ENCODE measurements around the gene CUL4A. TPM values are rescaled to one million over a fixed set of nuclear protein-coding genes. Genes with fewer than 3 reads are reported as not detected.

The CUL4A gene
- total RNA-seq, 1 donor from 2014 or later = 122 TPM

DNA sequence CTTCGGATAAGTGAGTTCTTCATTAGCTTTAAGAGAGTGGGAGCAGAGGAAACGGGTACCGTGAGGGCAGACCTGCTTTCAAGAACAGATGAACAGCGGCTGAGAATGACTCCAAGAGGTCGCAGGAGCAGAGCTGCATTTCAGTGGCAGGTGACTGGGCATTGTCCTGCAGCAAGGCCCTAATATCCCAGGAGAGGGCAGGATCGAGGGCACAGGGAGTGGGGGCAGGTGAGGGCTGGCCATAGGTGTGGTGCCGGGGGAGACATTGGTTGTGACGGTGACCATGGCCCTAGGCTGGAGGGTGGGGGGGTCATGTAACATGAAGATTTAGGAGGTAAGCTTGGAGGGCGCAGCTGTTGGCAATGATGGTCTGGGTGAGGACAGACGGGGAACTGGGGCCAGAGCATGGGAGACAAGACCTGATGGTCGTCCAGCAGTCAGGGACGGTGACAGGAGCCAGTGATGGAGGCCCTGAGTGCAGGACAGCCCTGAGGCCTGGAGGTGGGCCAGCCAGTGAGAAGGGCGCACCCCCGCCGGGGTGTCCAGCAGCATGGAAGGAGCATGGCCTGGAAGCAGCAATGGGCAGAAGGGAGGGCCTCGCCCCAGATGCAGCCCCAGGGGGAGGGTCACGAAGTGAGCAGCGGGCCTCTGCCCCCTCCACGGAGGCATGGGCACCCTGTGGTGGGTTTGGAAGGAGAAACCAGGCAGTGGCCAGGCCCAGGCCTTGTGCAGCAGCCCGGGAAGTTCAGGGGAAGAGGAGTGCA lies 58.4 kb downstream of the CUL4A start:
- no peaks in the 10 kb centered on the region for H3K9me3 ChIP-seq (replicated peaks)
- peaks cover 32% of the 10 kb centered on the region for H3K36me3 ChIP-seq
- no peak for DNase-seq
- H3K4me3 ChIP-seq = no peak overlapping the region
- H3K27ac ChIP-seq (replicated peaks) = no peak overlapping the region
- TF ChIP-seq, protein P1, sequence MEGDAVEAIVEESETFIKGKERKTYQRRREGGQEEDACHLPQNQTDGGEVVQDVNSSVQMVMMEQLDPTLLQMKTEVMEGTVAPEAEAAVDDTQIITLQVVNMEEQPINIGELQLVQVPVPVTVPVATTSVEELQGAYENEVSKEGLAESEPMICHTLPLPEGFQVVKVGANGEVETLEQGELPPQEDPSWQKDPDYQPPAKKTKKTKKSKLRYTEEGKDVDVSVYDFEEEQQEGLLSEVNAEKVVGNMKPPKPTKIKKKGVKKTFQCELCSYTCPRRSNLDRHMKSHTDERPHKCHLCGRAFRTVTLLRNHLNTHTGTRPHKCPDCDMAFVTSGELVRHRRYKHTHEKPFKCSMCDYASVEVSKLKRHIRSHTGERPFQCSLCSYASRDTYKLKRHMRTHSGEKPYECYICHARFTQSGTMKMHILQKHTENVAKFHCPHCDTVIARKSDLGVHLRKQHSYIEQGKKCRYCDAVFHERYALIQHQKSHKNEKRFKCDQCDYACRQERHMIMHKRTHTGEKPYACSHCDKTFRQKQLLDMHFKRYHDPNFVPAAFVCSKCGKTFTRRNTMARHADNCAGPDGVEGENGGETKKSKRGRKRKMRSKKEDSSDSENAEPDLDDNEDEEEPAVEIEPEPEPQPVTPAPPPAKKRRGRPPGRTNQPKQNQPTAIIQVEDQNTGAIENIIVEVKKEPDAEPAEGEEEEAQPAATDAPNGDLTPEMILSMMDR (IDR thresholded peaks at IDR 0.05; ENCODE audit: borderline replicate concordance) = no peak
- intact Hi-C loops (cut with micrococcal nuclease) = no loop called here
- no peaks in the 10 kb centered on the region for H3K4me1 ChIP-seq
- no peaks in the 10 kb centered on the region for H3K27me3 ChIP-seq (ENCODE audit: low read depth)

DNA sequence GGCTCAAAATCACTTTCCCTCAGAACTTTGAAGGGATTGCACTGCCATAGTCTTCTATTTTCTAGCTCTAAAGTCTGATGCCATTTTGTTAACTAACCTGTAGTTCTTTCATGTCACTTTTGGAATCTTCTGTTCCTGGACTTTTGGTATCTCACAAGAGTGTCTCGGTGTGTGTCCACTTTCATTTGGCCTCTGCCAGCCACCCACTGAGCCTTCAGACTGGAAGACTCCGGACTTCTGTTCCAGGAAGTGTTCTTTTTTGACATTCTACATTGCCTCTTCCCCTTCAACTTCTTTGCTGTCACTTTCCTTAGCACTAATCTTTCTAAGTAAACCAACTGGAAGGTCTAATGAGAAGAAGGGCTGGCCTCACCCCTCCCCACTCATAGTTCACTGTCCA lies 62.6 kb downstream of the CUL4A start:
- intact Hi-C loops (cut with micrococcal nuclease) = no loop called here
- TF ChIP-seq, protein P1 (IDR thresholded peaks at IDR 0.05; ENCODE audit: borderline replicate concordance) = no peak

DNA sequence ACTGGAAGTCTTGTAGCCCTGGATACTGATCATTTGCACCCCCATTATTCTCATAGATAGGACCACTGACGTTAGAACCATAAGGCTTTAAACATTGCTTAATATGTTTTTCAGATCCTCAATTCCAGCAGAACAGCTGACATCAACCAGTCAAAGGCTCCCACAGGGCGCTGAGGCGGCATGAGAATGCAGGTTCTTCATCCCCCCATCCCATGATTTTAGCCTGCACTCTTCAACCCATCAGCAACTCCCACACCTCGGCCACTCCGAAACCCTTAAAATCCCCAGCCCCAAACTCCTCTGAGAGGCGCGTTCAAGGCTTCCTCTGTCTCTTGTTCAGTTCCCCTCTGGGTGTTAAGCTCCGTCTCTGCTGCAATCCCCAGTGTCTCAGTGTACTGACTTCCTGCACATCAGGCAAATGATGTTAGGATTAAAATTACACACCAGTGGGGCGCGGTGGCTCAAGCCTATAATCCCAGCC lies 63.3 kb downstream of the CUL4A start:
- no peak for DNase-seq
- intact Hi-C loops (cut with micrococcal nuclease) = no loop called here
- H3K27ac ChIP-seq (replicated peaks) = no peak overlapping the region

More for the DNA sequence above, 62.6 kb downstream of the CUL4A start:
- Histone ChIP-seq H3K4me1 (peaks cover 6% of the 10 kb centered on the region), H3K27me3 (ENCODE audit: low read depth) (no peaks in the 10 kb centered on the region), H3K27ac (replicated peaks) (no peak overlapping the region), H3K9me3 (replicated peaks) (no peaks in the 10 kb centered on the region), H3K36me3 (peaks cover 16% of the 10 kb centered on the region), H3K4me3 (no peak overlapping the region)
- no peak for DNase-seq

DNA sequence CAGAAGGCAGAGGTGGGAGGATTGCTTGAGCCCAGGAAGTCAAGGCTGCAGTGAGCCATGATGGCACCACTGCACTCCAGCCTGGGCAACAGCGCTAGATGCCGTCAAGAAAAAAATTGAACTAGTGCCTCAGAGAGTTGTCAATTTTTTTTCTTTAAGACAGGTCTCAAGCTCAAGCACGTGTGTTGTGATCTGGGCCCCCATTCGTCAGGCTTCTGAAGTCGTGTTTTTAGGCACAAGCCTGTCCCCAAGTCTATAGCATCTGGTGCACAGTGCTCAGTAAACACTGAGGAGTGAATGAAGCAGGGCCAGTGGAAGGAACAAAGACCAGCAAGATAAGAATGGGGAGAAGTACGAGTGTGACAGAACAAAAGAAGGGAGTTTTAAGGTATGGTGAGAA lies 63.9 kb downstream of the CUL4A start:
- H3K27me3 ChIP-seq (ENCODE audit: low read depth) = no peaks in the 10 kb centered on the region
- H3K4me3 ChIP-seq = no peak overlapping the region
- intact Hi-C loops (cut with micrococcal nuclease) = no loop called here
- no peaks in the 10 kb centered on the region for H3K9me3 ChIP-seq (replicated peaks)
- peaks cover 10% of the 10 kb centered on the region for H3K36me3 ChIP-seq
- H3K27ac ChIP-seq (replicated peaks) = no peak overlapping the region
- H3K4me1 ChIP-seq = peaks cover 6% of the 10 kb centered on the region
- no peak for DNase-seq
- TF ChIP-seq, protein P1 (IDR thresholded peaks at IDR 0.05; ENCODE audit: borderline replicate concordance) = no peak

More for the DNA sequence above, 63.3 kb downstream of the CUL4A start:
- TF ChIP-seq, protein P1 (IDR thresholded peaks at IDR 0.05; ENCODE audit: borderline replicate concordance) = no peak
- H3K4me1 ChIP-seq = peaks cover 6% of the 10 kb centered on the region
- peaks cover 10% of the 10 kb centered on the region for H3K36me3 ChIP-seq
- H3K4me3 ChIP-seq = no peak overlapping the region
- no peaks in the 10 kb centered on the region for H3K27me3 ChIP-seq (ENCODE audit: low read depth)
- no peaks in the 10 kb centered on the region for H3K9me3 ChIP-seq (replicated peaks)

DNA sequence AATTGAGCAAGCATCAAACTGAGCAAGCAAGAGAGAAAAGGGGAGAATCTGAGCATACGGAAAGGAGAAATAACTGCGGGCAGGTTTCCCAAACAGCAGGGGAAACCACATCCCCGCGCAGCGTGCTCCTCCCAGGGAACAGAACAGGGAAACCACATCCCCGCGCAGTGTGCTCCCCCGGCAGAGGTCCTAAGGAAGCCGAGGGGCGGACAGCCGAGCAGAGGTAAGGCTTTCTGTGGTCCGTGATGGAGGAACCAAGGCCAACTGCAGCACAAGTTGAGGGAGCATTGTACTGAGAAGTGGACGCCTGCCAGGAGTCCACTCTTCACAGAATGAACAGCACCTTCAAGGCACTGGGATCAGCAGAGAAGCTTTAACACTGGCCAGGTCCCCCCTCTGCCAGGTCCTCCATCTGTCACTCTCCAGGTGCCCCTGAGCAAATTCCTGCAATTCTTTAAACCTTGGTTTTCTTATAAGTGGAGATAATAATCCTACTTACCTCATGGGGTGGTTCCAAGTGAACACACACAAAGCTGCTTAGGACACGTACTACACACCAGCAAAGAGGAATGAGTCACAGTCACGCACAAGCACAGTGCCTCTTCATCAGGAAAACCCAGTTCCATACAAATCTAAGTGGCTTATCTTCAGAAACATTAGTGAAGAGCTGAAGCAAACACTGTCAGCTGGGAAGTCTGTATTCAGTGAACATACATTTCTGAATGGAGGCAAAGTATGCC lies 64.6 kb downstream of the CUL4A start:
- TF ChIP-seq, protein P1 (IDR thresholded peaks at IDR 0.05; ENCODE audit: borderline replicate concordance) = no peak
- DNase-seq = no peak
- Histone ChIP-seq H3K4me1 (peaks cover 6% of the 10 kb centered on the region), H3K4me3 (no peak overlapping the region), H3K9me3 (replicated peaks) (no peaks in the 10 kb centered on the region), H3K36me3 (peaks cover 10% of the 10 kb centered on the region), H3K27ac (replicated peaks) (no peak overlapping the region), H3K27me3 (ENCODE audit: low read depth) (no peaks in the 10 kb centered on the region)
- intact Hi-C loops (cut with micrococcal nuclease) = no loop called here

Measured in left ventricle myocardium inferior (tissue), 1 donor.